Measurements from ENCODE around the gene MERTK. TPM values are rescaled to one million over a fixed set of nuclear protein-coding genes. Genes with fewer than 3 reads are reported as not detected.

MERTK gene
- total and polyA plus RNA-seq, 3 donors from 2014 or later, result 28.9 to 74.2 (median 73.8) TPM

DNA sequence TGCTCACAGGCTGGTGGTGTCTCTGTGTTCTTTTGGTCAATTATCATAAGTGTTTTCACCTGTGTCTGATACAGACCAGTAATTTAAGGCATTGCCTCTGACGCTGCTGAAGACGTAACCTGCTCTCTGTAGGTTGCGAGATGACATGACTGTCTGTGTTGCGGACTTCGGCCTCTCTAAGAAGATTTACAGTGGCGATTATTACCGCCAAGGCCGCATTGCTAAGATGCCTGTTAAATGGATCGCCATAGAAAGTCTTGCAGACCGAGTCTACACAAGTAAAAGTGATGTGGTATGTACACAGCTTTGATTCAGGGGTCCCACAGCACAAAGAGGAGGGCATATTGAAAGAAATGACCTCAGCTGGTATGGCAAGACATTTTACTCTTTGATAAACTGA, 122.9 kb downstream of the MERTK start:
- intact Hi-C loops (cut with DNase I; ENCODE audit: low total_unique reads), result no loop called here
- Histone ChIP-seq H3K36me3 (ENCODE audit: low read depth, missing control alignments) (no peaks in the 10 kb centered on the region), H3K9me3 (no peaks in the 10 kb centered on the region), H3K27ac (no peak overlapping the region), H3K4me3 (no peak overlapping the region), H3K4me1 (peaks cover 7% of the 10 kb centered on the region), H3K27me3 (no peaks in the 10 kb centered on the region)
- DNase-seq, result no peak
- WGBS, 2 donors, result 96% methylated on average over 10 of the region's 10 CpGs
- no peak for TF ChIP-seq POLR2A (IDR thresholded peaks at IDR 0.05)

DNA sequence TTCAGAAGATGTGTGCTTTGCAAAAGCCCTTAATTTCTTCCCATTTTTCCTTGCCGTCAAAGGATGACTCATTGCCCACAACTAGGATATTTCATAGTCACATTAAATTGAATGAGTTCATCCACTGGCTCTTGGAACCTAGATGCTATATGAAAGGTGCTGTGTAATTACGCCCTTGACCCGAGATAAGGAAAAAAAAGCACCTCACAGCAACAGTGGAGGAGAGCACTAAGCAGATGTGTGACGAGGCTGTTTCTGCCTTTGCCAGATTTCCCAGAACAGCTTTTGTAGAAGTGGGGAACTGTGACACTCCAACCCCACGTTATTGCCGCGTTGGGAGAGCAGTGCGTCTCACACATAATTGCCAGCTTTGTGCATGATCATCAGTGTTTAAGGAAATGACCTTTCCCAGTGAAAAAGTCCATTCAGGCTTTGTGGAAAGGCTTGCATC, 123.4 kb downstream of the MERTK start:
- TF ChIP-seq, protein P1, sequence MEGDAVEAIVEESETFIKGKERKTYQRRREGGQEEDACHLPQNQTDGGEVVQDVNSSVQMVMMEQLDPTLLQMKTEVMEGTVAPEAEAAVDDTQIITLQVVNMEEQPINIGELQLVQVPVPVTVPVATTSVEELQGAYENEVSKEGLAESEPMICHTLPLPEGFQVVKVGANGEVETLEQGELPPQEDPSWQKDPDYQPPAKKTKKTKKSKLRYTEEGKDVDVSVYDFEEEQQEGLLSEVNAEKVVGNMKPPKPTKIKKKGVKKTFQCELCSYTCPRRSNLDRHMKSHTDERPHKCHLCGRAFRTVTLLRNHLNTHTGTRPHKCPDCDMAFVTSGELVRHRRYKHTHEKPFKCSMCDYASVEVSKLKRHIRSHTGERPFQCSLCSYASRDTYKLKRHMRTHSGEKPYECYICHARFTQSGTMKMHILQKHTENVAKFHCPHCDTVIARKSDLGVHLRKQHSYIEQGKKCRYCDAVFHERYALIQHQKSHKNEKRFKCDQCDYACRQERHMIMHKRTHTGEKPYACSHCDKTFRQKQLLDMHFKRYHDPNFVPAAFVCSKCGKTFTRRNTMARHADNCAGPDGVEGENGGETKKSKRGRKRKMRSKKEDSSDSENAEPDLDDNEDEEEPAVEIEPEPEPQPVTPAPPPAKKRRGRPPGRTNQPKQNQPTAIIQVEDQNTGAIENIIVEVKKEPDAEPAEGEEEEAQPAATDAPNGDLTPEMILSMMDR (IDR thresholded peaks at IDR 0.05), result no peak
- TF ChIP-seq POLR2A (IDR thresholded peaks at IDR 0.05), result no peak
- no peak for DNase-seq
- H3K4me1 ChIP-seq, result peaks cover 2% of the 10 kb centered on the region
- 87 to 92% methylated on average over 6 to 8 of the region's 8 CpGs for WGBS, 2 donors
- no peaks in the 10 kb centered on the region for H3K27me3 ChIP-seq
- intact Hi-C loops (cut with DNase I; ENCODE audit: low total_unique reads), result no loop called here
- no peak overlapping the region for H3K4me3 ChIP-seq
- H3K36me3 ChIP-seq (ENCODE audit: low read depth, missing control alignments), result no peaks in the 10 kb centered on the region
- no peak overlapping the region for H3K27ac ChIP-seq
- no peaks in the 10 kb centered on the region for H3K9me3 ChIP-seq

DNA sequence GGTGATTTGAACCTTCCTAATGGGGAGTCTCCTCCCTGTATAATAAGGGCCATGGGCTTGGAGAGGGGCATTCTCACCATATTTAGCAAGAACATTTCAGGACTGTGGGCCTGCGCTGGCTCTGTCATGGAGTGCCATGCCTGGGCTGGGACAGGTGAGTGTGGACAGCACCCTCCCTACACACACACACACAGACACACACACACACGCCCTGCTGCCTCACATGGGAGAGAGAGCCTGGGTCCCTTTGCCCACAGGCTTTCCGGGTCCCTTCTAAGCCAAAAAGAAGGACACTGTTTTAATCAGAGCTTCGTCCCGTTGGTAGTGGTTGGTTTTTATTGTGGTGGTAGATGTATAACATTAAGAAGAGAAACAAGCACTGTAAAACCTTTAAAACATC, 125.3 kb downstream of the MERTK start:
- 90 to 95% methylated on average over 4 to 5 of the region's 5 CpGs for WGBS, 2 donors

DNA sequence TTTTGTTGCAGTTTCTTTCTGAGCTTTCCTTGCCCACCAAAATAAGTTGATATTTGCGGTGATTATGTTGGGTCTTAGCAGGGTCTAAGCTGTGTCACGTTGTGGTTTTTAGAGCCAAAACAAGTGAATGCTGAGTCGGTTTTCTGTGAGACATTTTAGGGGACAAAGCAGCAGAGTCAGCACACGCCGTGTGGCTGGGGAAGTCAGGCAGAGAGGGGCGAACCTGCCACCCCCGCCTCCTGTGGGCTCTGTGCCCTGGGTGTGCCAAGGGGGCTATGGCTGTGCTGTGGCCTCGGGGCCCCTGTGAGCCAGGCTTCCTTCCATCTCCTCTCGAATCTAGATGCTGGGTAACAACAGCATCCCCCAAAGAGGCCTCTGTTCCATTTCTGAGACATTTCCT, 125.8 kb downstream of the MERTK start:
- no peak for DNase-seq
- no peak for TF ChIP-seq POLR2A (IDR thresholded peaks at IDR 0.05)
- TF ChIP-seq, protein P1 (IDR thresholded peaks at IDR 0.05), result no peak
- no peak overlapping the region for H3K27ac ChIP-seq
- no peaks in the 10 kb centered on the region for H3K9me3 ChIP-seq
- no peaks in the 10 kb centered on the region for H3K27me3 ChIP-seq
- H3K4me1 ChIP-seq, result no peaks in the 10 kb centered on the region
- 90 to 93% methylated on average over 9 of the region's 9 CpGs for WGBS, 2 donors
- no peaks in the 10 kb centered on the region for H3K36me3 ChIP-seq (ENCODE audit: low read depth, missing control alignments)
- H3K4me3 ChIP-seq, result no peak overlapping the region
- intact Hi-C loops (cut with DNase I; ENCODE audit: low total_unique reads), result no loop called here

More for the DNA sequence above, 125.3 kb downstream of the MERTK start:
- Histone ChIP-seq H3K36me3 (ENCODE audit: low read depth, missing control alignments) (no peaks in the 10 kb centered on the region), H3K27ac (no peak overlapping the region), H3K4me1 (no peaks in the 10 kb centered on the region), H3K27me3 (no peaks in the 10 kb centered on the region), H3K9me3 (no peaks in the 10 kb centered on the region), H3K4me3 (no peak overlapping the region)
- no peak for DNase-seq
- intact Hi-C loops (cut with DNase I; ENCODE audit: low total_unique reads), result no loop called here
- TF ChIP-seq POLR2A (IDR thresholded peaks at IDR 0.05), result no peak
- TF ChIP-seq, protein P1 (IDR thresholded peaks at IDR 0.05), result no peak

DNA sequence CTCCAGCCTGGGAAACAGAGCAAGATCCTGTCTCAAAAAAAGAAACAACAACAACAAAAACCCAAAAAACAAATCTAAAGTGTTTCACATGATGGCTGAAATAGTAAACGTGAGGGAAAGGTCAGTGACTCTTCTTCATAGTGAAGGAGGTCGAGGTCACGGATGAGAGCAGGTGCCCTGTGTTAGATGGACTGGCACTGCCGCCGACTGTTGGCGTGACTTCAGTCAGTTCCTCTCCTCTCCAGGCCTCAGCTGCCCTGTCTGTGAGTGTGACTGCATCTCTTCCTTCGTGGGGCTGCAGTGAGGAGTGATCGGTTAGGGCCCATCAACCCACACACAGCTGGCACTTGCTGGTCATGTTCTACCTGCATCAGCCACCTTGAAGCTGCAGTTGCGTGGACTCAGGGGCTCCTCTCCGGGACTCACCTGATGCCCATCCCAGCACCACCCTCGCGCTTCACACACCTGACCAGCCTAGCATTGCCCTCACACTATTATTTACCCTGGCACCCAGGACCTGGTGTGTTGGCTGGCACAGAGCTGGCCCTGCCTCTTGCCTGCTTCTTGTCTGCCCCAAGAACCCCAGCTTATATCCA, 126.6 kb downstream of the MERTK start:
- no peaks in the 10 kb centered on the region for H3K4me1 ChIP-seq
- no peaks in the 10 kb centered on the region for H3K27me3 ChIP-seq
- H3K9me3 ChIP-seq, result no peaks in the 10 kb centered on the region
- H3K36me3 ChIP-seq (ENCODE audit: low read depth, missing control alignments), result no peaks in the 10 kb centered on the region
- WGBS, 2 donors, result 93 to 95% methylated on average over 12 of the region's 12 CpGs
- DNase-seq, result no peak
- intact Hi-C loops (cut with DNase I; ENCODE audit: low total_unique reads), result no loop called here
- no peak overlapping the region for H3K27ac ChIP-seq
- H3K4me3 ChIP-seq, result no peak overlapping the region
- TF ChIP-seq POLR2A (IDR thresholded peaks at IDR 0.05), result no peak

DNA sequence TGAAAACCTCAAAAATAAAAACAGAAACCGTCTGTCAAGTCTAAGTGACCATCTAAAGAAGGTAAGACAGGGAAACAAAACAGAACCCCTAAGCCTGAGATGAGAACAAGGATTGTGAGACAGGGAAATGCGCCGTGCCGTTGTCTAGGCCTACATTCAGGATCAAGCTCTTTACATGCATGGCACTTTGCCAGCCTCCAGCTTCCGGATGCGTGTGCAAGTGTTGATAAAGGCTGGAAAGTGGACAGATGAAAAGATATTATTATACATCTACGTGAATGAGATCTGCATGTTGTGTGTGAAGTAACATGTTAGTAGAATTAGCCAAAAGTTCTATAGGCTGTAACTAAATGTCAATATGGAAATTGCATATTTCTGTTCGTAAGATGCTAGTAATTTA, 128.1 kb downstream of the MERTK start:
- intact Hi-C loops (cut with DNase I; ENCODE audit: low total_unique reads), result no loop called here
- DNase-seq, result no peak
- TF ChIP-seq POLR2A (IDR thresholded peaks at IDR 0.05), result no peak
- TF ChIP-seq, protein P1 (IDR thresholded peaks at IDR 0.05), result no peak
- no peak overlapping the region for H3K27ac ChIP-seq
- no peaks in the 10 kb centered on the region for H3K9me3 ChIP-seq
- no peaks in the 10 kb centered on the region for H3K27me3 ChIP-seq
- H3K36me3 ChIP-seq (ENCODE audit: low read depth, missing control alignments), result no peaks in the 10 kb centered on the region
- H3K4me3 ChIP-seq, result no peak overlapping the region
- WGBS, 2 donors, result 68 to 71% methylated on average over 8 of the region's 8 CpGs
- no peaks in the 10 kb centered on the region for H3K4me1 ChIP-seq
